GM18511 (cell line): ENCODE results near the gene NHS.

Experiments used
- ATAC-seq: cut with Tn5 transposase; IDR thresholded peaks from one replicate; pipeline ENCODE4 v1.9.1; 2021; ENCODE audit warnings: mild to moderate bottlenecking, moderate library complexity; ENCODE audit not compliant: unreplicated experiment

The NHS gene

GRCh38 chrX:17580539-17581152 is 205.6 kb downstream of the NHS start:
- no peak for ATAC-seq

GRCh38 chrX:17581641-17582040 is 206.6 kb downstream of the NHS start:
- ATAC-seq: no peak

GRCh38 chrX:17584248-17584681 is 209.3 kb downstream of the NHS start:
- no peak for ATAC-seq

- ATAC-seq: no peak
Measured at GRCh38 chrX:17585006-17585405, 210.0 kb downstream of the NHS start.

GRCh38 chrX:17587366-17587765 is 212.4 kb downstream of the NHS start:
- ATAC-seq: no peak

- ATAC-seq: no peak
Measured at GRCh38 chrX:17588303-17588702, 213.3 kb downstream of the NHS start.

GRCh38 chrX:17590892-17591740 is 216.1 kb downstream of the NHS start:
- ATAC-seq: peak; percentile 69

- ATAC-seq: peak; percentile 48
Measured at GRCh38 chrX:17591741-17592110, 216.7 kb downstream of the NHS start.

- ATAC-seq: peak; percentile 25
Measured at GRCh38 chrX:17592117-17592516, 217.1 kb downstream of the NHS start.

GRCh38 chrX:17594693-17595092 is 219.7 kb downstream of the NHS start:
- ATAC-seq: no peak

- ATAC-seq: peak; percentile 66
Measured at GRCh38 chrX:17595456-17596035, 220.5 kb downstream of the NHS start.

GRCh38 chrX:17596061-17596460 is 221.1 kb downstream of the NHS start:
- ATAC-seq: no peak

- no peak for ATAC-seq
Measured at GRCh38 chrX:17596546-17597205, 221.7 kb downstream of the NHS start.

- ATAC-seq: no peak
Measured at GRCh38 chrX:17597327-17597726, 222.3 kb downstream of the NHS start.

- ATAC-seq: no peak
Measured at GRCh38 chrX:17597836-17598439, 222.9 kb downstream of the NHS start.

GRCh38 chrX:17601441-17602200 is 226.6 kb downstream of the NHS start:
- ATAC-seq: no peak

- no peak for ATAC-seq
Measured at GRCh38 chrX:17602245-17602644, 227.2 kb downstream of the NHS start.

- no peak for ATAC-seq
Measured at GRCh38 chrX:17603196-17603595, 228.2 kb downstream of the NHS start.

- no peak for ATAC-seq
Measured at GRCh38 chrX:17605676-17606075, 230.7 kb downstream of the NHS start.

- no peak for ATAC-seq
Measured at GRCh38 chrX:17606231-17606630, 231.2 kb downstream of the NHS start.
